H1 (cell line): ENCODE results near the gene CASKIN2. TPM values are rescaled to one million over a fixed set of nuclear protein-coding genes. Genes with fewer than 3 reads are reported as not detected.

Experiments
- BCL11A ChIP-seq, 2 experiments: IDR thresholded peaks; one replicate each; pipeline ENCODE4 v1.6.1; 2011; ENCODE audit warnings: low read depth in 2 of 2, low read length in 2 of 2, mild to moderate bottlenecking in 2 of 2
- CHD1 ChIP-seq: IDR thresholded peaks from 2 replicates; pipeline ENCODE4 v1.6.1; 2012; ENCODE audit warnings: low read depth, low read length, improper control_type of control experiment
- EGR1 ChIP-seq: IDR thresholded peaks from 2 replicates; pipeline ENCODE4 v1.6.1; 2011; ENCODE audit warnings: low read depth, low read length, borderline replicate concordance
- EZH2 ChIP-seq: fragments of 200-600 bp; sonication (generic); IDR thresholded peaks from 2 replicates; pipeline ENCODE4 v1.7.1; 2012; ENCODE audit warnings: low read depth, mild to moderate bottlenecking, moderate library complexity, low read length, inconsistent platforms; ENCODE audit not compliant: severe bottlenecking
- NANOG ChIP-seq: IDR thresholded peaks from 2 replicates; pipeline ENCODE4 v1.6.1; 2011; ENCODE audit warnings: low read length, low read depth, mild to moderate bottlenecking, inconsistent platforms; ENCODE audit not compliant: insufficient read depth, poor library complexity, severe bottlenecking
- RFX5 ChIP-seq: IDR thresholded peaks from 2 replicates; pipeline ENCODE4 v1.6.1; 2011; ENCODE audit warnings: low read depth, low read length, improper control_type of control experiment, borderline replicate concordance
- SIN3A ChIP-seq, 2 experiments: IDR thresholded peaks in 1 of 2; conservative IDR thresholded peaks in 1 of 2; 2 replicates each; pipeline ENCODE4 v1.6.1; 2011 to 2012; ENCODE audit warnings: low read length in 2 of 2, improper control_type of control experiment in 1 of 2, low read depth in 1 of 2, mild to moderate bottlenecking in 1 of 2
- SIRT6 ChIP-seq: IDR thresholded peaks from one replicate; pipeline ENCODE4 v1.7.1; 2012; ENCODE audit warnings: low read length, inconsistent platforms
- SIX5 ChIP-seq: IDR thresholded peaks from 2 replicates; pipeline ENCODE4 v1.6.1; 2011; ENCODE audit warnings: mild to moderate bottlenecking, low read depth, low read length
- polyA plus RNA-seq, 7 experiments: library from polyadenylated mRNA; depleted of rRNA in 3 of 7; stranded (reverse) in 5 of 7; unstranded in 2 of 7; fragments of >200 nt in 5 of 7; fragments of 200-250 nt in 2 of 7; gene quantifications; 1 replicate in 5 of 7; 2 replicates in 1 of 7; 4 replicates in 1 of 7; pipeline versions ENCODE4 v1.2.1 to v1.2.3, GENCODE V29; 2011 to 2013; ENCODE audit warnings: missing spikeins in 2 of 7, mixed read lengths in 2 of 7
- total RNA-seq: library from RNA; stranded (reverse); fragmentation: NEBNext Ultra II Directional; extraction: Animal tissue kit (Norgen Biotek cat#: 25700); gene quantifications from 2 replicates; pipeline ENCODE4 v1.2.1, GENCODE V29; 2021
- TF ChIP-seq, protein P1 (sequence below), 3 experiments: IDR thresholded peaks; 1 replicate in 2 of 3; 2 replicates in 1 of 3; pipeline versions ENCODE4 v1.5.1 to v1.6.1; 2011; ENCODE audit warnings: low read length in 3 of 3, mild to moderate bottlenecking in 3 of 3, inconsistent platforms in 2 of 3, low read depth in 1 of 3, moderate library complexity in 1 of 3; ENCODE audit not compliant: insufficient read depth in 1 of 3; ENCODE audit errors: control extremely low read depth in 1 of 3
- TF ChIP-seq, protein P2 (sequence below): IDR thresholded peaks from 2 replicates; pipeline ENCODE4 v1.6.1; 2011; ENCODE audit warnings: low read depth, mild to moderate bottlenecking, low read length; ENCODE audit not compliant: insufficient read depth

Gene CASKIN2
- total and polyA plus RNA-seq, 2 of the 8 experiments (the other 6 are each of a cell fraction or from before 2014, with no cell fraction given): 6.7 to 32.3 TPM

DNA sequence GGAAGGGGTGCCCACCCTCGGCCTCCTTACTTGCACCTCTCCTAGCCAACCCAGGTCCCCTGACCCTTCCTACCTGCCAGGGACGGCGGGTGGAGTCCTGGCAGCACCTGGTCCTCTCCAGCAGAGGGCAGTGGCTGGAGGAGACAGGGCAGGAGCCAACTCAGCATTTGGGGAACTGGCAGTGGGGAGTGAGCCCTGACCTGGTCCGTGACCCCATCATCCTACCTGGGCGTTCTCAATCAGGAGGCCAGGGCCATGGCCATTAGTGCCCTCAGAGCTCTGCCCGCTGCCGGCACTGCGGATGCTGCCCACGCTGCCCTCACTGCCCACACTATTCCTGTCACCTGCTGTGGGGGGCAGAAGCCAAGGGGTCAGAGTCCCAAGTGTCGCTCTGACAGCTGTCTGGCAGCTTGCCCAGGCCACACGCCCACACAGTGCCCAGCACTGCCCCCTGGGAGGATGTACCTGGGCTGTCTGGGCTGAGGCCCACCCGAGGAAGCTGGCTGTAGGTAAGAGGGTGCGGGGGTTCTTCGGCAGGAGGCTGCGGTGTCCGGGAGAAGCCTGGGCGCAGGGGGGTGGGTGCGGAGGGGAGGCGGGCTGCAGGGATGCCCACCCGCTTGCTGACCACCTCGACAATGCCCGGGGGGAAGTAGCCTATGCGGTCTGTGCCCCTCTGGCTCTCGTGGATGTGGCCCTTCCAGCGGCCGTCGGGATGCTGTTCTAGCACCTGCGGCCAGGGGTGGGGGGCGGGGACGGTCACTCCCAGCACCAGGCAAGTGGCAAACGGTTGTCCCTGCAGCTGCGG, 10.8 kb downstream of the CASKIN2 start (continued):
- TF ChIP-seq, protein P1, sequence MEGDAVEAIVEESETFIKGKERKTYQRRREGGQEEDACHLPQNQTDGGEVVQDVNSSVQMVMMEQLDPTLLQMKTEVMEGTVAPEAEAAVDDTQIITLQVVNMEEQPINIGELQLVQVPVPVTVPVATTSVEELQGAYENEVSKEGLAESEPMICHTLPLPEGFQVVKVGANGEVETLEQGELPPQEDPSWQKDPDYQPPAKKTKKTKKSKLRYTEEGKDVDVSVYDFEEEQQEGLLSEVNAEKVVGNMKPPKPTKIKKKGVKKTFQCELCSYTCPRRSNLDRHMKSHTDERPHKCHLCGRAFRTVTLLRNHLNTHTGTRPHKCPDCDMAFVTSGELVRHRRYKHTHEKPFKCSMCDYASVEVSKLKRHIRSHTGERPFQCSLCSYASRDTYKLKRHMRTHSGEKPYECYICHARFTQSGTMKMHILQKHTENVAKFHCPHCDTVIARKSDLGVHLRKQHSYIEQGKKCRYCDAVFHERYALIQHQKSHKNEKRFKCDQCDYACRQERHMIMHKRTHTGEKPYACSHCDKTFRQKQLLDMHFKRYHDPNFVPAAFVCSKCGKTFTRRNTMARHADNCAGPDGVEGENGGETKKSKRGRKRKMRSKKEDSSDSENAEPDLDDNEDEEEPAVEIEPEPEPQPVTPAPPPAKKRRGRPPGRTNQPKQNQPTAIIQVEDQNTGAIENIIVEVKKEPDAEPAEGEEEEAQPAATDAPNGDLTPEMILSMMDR (IDR thresholded peaks at IDR 0.05; ENCODE audit: control extremely low read depth in 1 of 3, insufficient read depth in 1 of 3, low read depth in 1 of 3, low read length in 3 of 3): peak; percentile 82 to 95 (median 94)
- TF ChIP-seq SIN3A (conservative IDR thresholded peaks at IDR 0.05 in 1 of 2, IDR thresholded peaks at IDR 0.05 in 1 of 2; ENCODE audit: low read depth in 1 of 2, low read length in 2 of 2) (no peak), EZH2 (no peak), NANOG (no peak), EGR1 (no peak), BCL11A (IDR thresholded peaks at IDR 0.05; ENCODE audit: low read depth in 2 of 2, low read length in 2 of 2) (no peak), SIRT6 (no peak), CHD1 (no peak), RFX5 (no peak), SIX5 (no peak)
- TF ChIP-seq, protein P2, sequence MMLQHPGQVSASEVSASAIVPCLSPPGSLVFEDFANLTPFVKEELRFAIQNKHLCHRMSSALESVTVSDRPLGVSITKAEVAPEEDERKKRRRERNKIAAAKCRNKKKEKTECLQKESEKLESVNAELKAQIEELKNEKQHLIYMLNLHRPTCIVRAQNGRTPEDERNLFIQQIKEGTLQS: no peak
